Large intestine (tissue), 3 donors: ENCODE data around the gene ZBTB49. TPM values are rescaled to one million over a fixed set of nuclear protein-coding genes. Genes with fewer than 3 reads are reported as not detected.
"Not testable (repeated sequence)": the region's sequence is repeated elsewhere in the genome, so short reads cannot be mapped to it uniquely, and the experiment has no call there.

ENCODE experiments used
- DNase-seq, 2 donors: peaks; one replicate each; pipeline versions ENCODE4 v3.0.0 to v3.0.0-alpha.2; 2013
- H3K27ac ChIP-seq: one replicate; pipeline ENCODE4 v1.5.1; 2013; ENCODE audit warnings: low read length
- H3K27me3 ChIP-seq: 2 replicates; pipeline ENCODE4 v1.6.1; 2013; ENCODE audit warnings: low read length; ENCODE audit not compliant: control insufficient read depth, insufficient read depth
- H3K36me3 ChIP-seq: 2 replicates; pipeline ENCODE4 v1.6.1; 2013; ENCODE audit warnings: low read length; ENCODE audit not compliant: control insufficient read depth, insufficient read depth
- H3K4me1 ChIP-seq: one replicate; pipeline ENCODE4 v1.6.1; 2013; ENCODE audit warnings: low read length; ENCODE audit not compliant: control insufficient read depth, insufficient read depth
- H3K4me3 ChIP-seq: one replicate; pipeline ENCODE4 v1.5.1; 2013; ENCODE audit warnings: low read length
- H3K9me3 ChIP-seq: one replicate; pipeline ENCODE4 v1.6.1; 2013; ENCODE audit warnings: mild to moderate bottlenecking, low read depth, low read length, moderate library complexity; ENCODE audit not compliant: control insufficient read depth
- WGBS: methylation state at CpG from one replicate; pipeline ENCODE4 v1.1.5; 2013; ENCODE audit warnings: low lambda C conversion rate; ENCODE audit not compliant: insufficient coverage; 5-methylcytosine and 5-hydroxymethylcytosine counted together
- polyA plus RNA-seq: library from polyadenylated mRNA; unstranded; fragments of 120-200 nt; gene quantifications from one replicate; pipeline ENCODE4 v1.2.1, GENCODE V29; 2013

The ZBTB49 gene
- polyA plus RNA-seq, 1 donor = 5.9 TPM

DNA sequence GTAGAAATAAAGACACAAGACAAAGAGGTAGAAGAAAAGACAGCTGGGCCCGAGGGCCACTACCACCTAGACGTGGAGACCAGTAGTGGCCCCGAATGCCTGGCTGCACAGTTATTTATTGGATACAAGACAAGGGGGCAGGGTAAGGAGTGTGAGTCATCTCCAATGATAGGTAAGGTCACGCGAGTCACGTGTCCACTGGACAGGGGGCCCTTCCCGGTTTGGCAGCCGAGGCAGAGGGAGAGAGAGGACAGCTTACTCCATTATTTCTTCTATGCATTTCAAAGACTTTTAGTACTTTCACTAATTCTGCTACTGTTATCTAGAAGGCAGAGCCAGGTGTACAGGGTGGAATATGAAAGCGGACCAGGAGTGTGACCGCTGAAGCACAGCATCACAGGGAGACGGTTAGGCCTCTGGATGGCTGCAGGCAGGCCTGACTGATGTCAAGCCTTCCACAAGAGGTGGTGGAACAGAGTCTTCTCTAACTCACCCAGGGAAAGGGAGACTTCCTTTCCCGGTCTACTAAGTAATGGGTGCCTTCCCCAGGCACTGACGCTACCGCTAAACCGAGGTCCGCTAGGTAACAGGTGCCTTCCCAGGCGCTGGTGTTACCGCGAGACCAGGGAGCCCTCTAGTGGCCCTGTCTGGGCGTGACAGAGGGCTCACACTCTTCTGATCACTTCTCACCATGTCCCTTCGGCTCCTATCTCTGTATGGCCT lies 44.9 kb downstream of the ZBTB49 start:
- Histone ChIP-seq H3K27ac (no peak overlapping the region), H3K27me3 (peaks cover 4% of the 10 kb centered on the region), H3K9me3 (peaks cover 3% of the 10 kb centered on the region), H3K4me1 (no peaks in the 10 kb centered on the region), H3K4me3 (no peak overlapping the region), H3K36me3 (no peaks in the 10 kb centered on the region)
- DNase-seq = peak; percentile 35 to 36
- WGBS = no CpG with 5 or more reads among the region's 21 CpGs

DNA sequence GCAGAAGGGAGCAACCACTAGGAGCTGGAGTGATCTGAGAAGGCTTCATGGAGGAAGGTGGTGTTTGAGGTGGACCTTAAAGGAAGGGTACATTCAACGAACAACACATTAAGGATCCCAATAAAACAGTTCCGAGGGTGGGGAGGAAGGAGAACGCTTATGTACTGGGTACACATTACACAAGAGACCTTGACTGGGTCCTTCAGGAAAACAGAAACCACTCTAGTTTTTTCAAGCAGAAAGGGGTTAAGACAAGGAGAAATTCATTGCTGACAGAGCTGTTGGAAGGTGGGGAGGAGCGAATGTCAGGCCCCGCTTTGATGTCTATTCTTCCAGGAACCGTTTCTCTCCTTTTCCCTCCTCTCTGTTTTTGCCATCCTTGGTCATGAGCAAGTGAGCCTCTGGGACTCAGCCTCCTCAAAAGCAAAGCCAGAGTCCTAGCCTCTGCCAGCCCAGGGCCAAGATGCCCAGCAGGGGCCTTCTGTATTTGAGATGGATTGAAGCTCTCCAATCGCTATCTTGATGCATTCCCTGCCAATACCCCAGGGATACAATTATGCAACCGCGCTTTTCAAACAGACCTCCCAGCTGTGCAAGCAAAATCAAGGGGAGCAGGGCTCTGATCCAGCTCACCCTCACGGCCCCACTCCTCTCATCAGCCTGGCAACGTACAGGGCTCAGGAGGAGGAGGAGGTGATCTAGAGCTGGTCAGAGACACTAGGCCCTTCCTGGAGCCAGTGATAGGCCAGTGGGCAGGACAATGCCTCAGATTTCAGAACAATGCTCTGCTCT lies 48.4 kb downstream of the ZBTB49 start:
- H3K27ac ChIP-seq = no peak overlapping the region
- H3K4me1 ChIP-seq = no peaks in the 10 kb centered on the region
- no peak for DNase-seq
- H3K9me3 ChIP-seq = no peaks in the 10 kb centered on the region
- no peak overlapping the region for H3K4me3 ChIP-seq
- peaks cover 5% of the 10 kb centered on the region for H3K27me3 ChIP-seq
- 76% methylated on average over 3 of the region's 11 CpGs for WGBS
- no peaks in the 10 kb centered on the region for H3K36me3 ChIP-seq

DNA sequence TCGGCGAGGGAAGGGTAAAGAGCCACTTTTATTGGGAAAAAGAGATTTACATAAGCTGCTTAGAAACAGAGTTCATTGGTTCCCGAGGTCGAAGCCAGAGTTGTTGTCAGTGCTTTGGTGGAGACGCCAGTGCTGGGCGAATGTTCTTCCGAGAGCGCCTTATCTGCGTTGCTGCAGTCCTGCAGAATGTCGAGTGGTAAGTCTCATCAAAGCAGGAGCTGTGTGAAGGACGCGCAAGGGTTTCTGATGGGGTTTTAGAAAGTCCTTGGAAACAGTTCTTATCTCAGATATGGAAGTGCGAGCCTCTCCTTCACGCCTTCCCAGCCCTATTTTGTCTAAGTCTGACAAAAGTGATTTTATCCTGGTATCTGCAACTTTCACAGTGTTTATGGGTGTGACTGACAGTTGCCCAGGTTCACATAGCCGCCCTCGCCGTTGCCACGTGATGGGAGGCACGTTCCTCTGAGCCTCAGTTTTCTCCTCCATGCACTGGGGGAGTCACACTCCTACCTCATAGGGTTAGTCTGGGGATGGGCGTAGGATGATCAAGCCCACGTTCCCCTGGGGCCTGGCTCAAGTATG lies 49.5 kb downstream of the ZBTB49 start:
- H3K27me3 ChIP-seq = peaks cover 5% of the 10 kb centered on the region
- 25% methylated on average over 2 of the region's 21 CpGs for WGBS
- H3K4me1 ChIP-seq = no peaks in the 10 kb centered on the region
- DNase-seq = peak in 1 of 2 donors; percentile 14
- H3K36me3 ChIP-seq = no peaks in the 10 kb centered on the region
- H3K4me3 ChIP-seq = no peak overlapping the region
- H3K27ac ChIP-seq = no peak overlapping the region
- no peaks in the 10 kb centered on the region for H3K9me3 ChIP-seq

DNA sequence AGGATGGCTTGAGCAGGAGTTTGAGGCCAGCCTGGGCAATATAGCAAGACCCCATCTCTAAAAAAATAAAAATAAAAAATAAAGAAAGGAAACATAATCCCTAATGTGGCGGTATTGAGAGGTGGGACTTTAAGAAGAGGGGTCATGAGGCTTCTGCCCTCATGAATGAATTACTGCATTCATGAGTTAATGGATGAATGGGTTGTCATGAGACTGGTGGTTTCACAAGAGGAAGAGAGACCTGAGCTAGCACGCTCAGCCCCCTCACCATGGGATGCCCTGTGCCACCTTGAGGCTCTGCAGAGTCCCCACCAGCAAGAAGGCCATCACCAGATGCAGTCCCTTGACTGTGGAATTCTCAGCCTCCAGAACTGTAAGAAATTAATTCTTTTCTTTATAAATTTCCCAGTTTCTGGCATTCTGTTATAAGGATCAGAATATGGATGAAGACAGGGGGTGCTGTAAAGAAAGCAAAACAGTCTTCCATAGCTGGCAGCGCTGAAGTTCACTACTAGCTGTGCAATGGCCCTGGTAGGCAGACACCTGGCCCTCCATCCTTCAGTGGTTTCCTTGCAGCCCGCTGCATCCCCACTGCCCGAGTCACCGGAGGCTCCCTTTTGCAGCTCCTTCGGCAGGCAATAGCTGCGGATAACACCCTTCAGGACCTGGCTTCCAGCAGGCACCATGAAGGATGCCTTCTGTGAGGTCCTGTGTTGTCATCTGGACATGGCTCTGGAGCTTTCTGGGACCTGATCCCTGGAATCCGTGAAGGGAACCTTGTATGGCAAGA lies 52.0 kb downstream of the ZBTB49 start:
- Histone ChIP-seq H3K36me3 (no peaks in the 10 kb centered on the region), H3K4me3 (no peak overlapping the region), H3K27me3 (peaks cover 5% of the 10 kb centered on the region), H3K27ac (no peak overlapping the region), H3K4me1 (no peaks in the 10 kb centered on the region), H3K9me3 (no peaks in the 10 kb centered on the region)
- no peak for DNase-seq
- WGBS = 100% methylated on average over 1 of the region's 9 CpGs

DNA sequence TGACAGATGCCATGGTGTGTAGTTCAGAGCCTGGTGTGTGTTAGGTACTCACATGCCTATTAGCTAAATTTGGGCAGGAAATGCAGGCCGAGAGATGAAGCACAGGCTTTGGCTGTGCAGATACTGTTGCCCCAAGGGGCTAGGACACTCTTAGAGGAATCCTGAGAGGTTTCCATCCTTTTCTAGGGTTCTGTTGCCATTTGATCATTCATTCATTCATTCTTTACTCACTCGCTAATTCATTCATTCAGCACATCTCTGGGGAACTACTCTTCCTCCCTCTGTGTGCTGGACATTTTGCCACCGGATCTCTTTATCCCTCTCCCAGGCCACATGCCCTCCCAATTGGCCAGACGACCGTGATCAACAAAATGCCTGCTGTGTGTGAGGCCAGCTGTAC lies 53.0 kb downstream of the ZBTB49 start:
- H3K27me3 ChIP-seq = peaks cover 5% of the 10 kb centered on the region
- 100% methylated on average over 1 of the region's 5 CpGs for WGBS
- H3K4me3 ChIP-seq = no peak overlapping the region
- H3K36me3 ChIP-seq = no peaks in the 10 kb centered on the region
- no peak overlapping the region for H3K27ac ChIP-seq
- H3K9me3 ChIP-seq = no peaks in the 10 kb centered on the region
- no peaks in the 10 kb centered on the region for H3K4me1 ChIP-seq
- no peak for DNase-seq

DNA sequence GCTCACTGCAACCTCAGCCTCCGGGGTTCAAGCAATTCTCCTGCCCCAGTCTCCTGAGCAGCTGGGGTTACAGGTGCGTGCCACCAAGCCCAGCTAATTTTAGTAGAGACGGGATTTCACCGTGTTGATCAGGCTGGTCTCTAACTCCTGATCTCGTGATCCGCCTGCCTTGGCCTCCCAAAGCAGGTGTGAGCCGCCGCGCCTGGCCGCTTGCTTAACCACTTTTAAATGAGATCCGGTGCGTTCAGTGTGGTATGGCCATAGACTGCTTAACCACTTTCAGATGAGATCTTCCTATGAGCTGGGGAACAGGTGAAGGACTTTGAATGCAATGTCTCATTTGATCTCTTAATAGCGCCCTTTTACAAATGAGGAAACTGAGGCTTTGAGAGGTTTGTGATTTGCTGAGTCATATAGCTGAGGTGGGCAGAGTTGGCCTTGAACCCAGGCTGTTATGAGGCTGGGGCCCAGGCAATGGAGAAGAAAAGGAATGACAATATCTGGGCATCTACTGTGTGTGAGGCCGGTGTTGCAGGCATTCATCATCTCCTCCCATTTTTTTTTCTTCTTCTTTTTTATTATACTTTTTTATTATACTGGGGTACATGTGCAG lies 55.0 kb downstream of the ZBTB49 start:
- WGBS = no CpG with 5 or more reads among the region's 14 CpGs
- Histone ChIP-seq H3K27ac (no peak overlapping the region), H3K4me1 (no peaks in the 10 kb centered on the region), H3K4me3 (no peak overlapping the region), H3K9me3 (no peaks in the 10 kb centered on the region), H3K27me3 (peaks cover under 1% of the 10 kb centered on the region), H3K36me3 (no peaks in the 10 kb centered on the region)
- DNase-seq = no peak

DNA sequence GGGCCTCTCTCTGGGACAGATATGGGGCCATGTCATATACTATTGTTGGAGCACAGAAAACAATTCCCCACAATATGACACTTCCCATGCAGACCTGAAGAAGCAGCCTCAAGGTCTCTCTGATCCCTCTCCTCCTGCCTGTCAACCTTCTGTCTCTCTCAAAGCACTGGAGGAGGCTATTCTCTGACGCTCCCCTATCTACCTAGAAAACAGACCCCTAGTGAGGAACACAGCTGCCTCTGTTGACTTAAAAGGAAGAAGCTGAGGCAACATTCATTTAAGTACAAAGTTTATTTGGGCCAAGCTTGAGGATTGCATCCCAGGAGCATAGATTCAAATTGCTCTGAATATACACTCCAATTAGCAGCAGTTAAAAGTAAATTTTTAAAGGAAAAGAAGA lies 57.5 kb downstream of the ZBTB49 start:
- Histone ChIP-seq H3K36me3 (no peaks in the 10 kb centered on the region), H3K4me1 (no peaks in the 10 kb centered on the region), H3K4me3 (no peak overlapping the region), H3K27ac (no peak overlapping the region), H3K9me3 (no peaks in the 10 kb centered on the region), H3K27me3 (no peaks in the 10 kb centered on the region)
- DNase-seq = no peak
- WGBS = no CpG with 5 or more reads among the region's 1 CpG

DNA sequence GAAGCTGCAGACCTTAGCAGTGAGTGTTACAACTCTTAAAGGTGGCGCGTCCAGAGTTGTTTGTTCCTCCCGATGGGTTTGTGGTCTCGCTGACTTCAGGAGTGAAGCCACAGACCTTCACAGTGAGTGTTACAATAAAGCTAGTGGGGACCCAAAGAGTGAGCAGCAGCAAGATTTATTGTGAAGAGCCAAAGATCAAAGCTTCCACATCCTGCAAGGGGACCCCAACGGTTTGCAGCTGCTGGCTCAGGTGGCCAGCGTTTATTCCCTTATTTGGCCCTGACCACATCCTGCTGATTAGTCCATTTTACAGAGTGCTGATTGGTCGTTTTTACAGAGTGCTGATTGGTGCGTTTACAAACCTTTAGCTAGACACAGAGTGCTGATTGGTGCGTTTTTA lies 58.5 kb downstream of the ZBTB49 start:
- not testable (repeated sequence) for H3K27ac ChIP-seq, H3K4me3 ChIP-seq, H3K36me3 ChIP-seq, H3K27me3 ChIP-seq, DNase-seq, H3K9me3 ChIP-seq, H3K4me1 ChIP-seq
- no CpG with 5 or more reads among the region's 9 CpGs for WGBS

DNA sequence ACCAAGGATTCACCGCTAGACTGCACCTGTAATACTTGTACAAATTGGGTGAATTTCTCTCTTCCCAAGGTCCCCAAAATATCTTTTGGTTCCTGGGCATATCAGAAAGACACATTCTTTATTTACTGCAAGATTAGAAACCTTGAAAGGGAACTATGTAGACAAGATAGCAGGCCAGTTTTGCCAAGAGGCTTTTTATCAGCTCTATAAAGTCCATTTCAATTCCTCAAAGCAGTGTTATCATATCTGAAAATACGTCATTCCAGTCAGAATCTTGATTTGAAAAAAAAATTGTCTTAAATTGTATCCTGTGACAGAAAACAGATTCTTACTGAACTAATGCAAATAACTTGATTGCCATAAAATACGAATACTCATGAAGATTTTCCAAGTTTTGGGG lies 59.8 kb downstream of the ZBTB49 start:
- Histone ChIP-seq H3K4me1 (no peaks in the 10 kb centered on the region), H3K4me3 (no peak overlapping the region), H3K9me3 (no peaks in the 10 kb centered on the region), H3K36me3 (no peaks in the 10 kb centered on the region), H3K27ac (no peak overlapping the region), H3K27me3 (no peaks in the 10 kb centered on the region)
- 60% methylated on average over 3 of the region's 3 CpGs for WGBS
- DNase-seq = no peak

DNA sequence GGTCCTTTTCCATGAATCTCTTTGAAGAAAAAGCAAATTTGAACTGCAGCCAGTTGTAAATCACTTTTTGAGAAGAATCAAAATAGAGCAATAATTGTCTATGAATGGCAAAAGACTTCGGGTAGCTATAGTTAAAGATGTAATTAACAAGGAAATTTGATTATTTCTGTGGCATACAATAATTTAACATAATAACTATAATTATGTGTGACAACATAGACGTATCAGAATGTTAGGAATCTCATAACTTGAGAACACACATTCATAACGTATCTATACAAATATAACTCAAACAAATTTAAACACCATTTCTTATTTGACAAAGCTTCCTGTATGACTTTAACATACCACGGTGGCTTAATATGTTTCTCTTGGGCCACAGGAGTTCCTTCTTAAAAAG lies 60.9 kb downstream of the ZBTB49 start:
- no peaks in the 10 kb centered on the region for H3K9me3 ChIP-seq
- DNase-seq = no peak
- H3K4me1 ChIP-seq = no peaks in the 10 kb centered on the region
- no peak overlapping the region for H3K27ac ChIP-seq
- no peak overlapping the region for H3K4me3 ChIP-seq
- H3K36me3 ChIP-seq = no peaks in the 10 kb centered on the region
- WGBS = 76% methylated on average over 2 of the region's 4 CpGs
- no peaks in the 10 kb centered on the region for H3K27me3 ChIP-seq
